Kidney epithelial cell (primary cell): ENCODE data around the gene NPC2. TPM values are rescaled to one million over a fixed set of nuclear protein-coding genes. Genes with fewer than 3 reads are reported as not detected.
A peak's percentile ranks its signal among the peaks of the same experiment; 100 is the strongest.

Experiments used
- DNase-seq: peaks from one replicate; pipeline ENCODE4 v3.0.0-alpha.2; 2010; ENCODE audit warnings: low read depth
- H3K27me3 ChIP-seq: 2 replicates; pipeline ENCODE4 v1.6.0; 2011; ENCODE audit warnings: low read length; ENCODE audit not compliant: control insufficient read depth, insufficient read depth
- H3K36me3 ChIP-seq: 2 replicates; pipeline ENCODE4 v1.5.1; 2011; ENCODE audit warnings: low read length; ENCODE audit not compliant: control insufficient read depth, insufficient read depth
- H3K4me3 ChIP-seq: 2 replicates; pipeline ENCODE4 v1.5.1; 2011; ENCODE audit warnings: low read depth, mild to moderate bottlenecking, control low read depth, low read length
- total RNA-seq: library from RNA; depleted of rRNA; stranded (reverse); fragments of >200 nt; gene quantifications from 2 replicates; pipeline ENCODE4 v1.2.3, GENCODE V29; 2015
- TF ChIP-seq, protein P1 (sequence below): IDR thresholded peaks from 2 replicates; pipeline ENCODE4 v1.5.1; 2011; ENCODE audit warnings: mild to moderate bottlenecking, moderate library complexity, low read length, control low read depth, inconsistent platforms; ENCODE audit not compliant: insufficient read depth, poor library complexity, severe bottlenecking

The NPC2 gene
- total RNA-seq, 1 donor from 2014 or later, result 415 TPM

DNA sequence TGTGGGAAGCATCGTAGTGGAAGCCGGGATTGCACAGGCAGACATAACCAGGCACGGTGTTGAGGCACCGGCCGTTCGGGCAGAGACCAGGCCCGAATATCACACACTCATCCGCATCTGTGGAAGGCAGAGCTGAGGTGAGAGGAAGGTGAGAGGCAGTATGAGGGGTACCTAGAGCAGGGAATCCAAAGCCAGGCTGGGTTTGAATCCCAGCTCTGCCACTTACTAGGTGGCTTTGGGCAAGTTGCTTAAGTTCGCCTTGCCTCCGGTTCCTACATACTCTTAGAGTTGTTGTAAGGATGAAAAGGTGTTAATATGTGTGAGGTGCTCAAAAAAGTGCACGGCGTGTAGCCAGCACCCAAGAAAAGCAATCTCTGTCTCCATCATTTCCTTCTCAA is 10.8 kb upstream of the NPC2 start:
- no peak for DNase-seq
- Histone ChIP-seq H3K36me3 (no peaks in the 10 kb centered on the region), H3K4me3 (no peak overlapping the region), H3K27me3 (no peaks in the 10 kb centered on the region)
- TF ChIP-seq, protein P1, sequence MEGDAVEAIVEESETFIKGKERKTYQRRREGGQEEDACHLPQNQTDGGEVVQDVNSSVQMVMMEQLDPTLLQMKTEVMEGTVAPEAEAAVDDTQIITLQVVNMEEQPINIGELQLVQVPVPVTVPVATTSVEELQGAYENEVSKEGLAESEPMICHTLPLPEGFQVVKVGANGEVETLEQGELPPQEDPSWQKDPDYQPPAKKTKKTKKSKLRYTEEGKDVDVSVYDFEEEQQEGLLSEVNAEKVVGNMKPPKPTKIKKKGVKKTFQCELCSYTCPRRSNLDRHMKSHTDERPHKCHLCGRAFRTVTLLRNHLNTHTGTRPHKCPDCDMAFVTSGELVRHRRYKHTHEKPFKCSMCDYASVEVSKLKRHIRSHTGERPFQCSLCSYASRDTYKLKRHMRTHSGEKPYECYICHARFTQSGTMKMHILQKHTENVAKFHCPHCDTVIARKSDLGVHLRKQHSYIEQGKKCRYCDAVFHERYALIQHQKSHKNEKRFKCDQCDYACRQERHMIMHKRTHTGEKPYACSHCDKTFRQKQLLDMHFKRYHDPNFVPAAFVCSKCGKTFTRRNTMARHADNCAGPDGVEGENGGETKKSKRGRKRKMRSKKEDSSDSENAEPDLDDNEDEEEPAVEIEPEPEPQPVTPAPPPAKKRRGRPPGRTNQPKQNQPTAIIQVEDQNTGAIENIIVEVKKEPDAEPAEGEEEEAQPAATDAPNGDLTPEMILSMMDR, result no peak

- Histone ChIP-seq H3K36me3 (no peaks in the 10 kb centered on the region), H3K27me3 (no peaks in the 10 kb centered on the region), H3K4me3 (no peak overlapping the region)
- TF ChIP-seq, protein P1, result no peak
- DNase-seq, result no peak
Observed at GRCh38 chr14:74503291-74503937, 10.3 kb upstream of the NPC2 start.

GRCh38 chr14:74502236-74503019 is 9.3 kb upstream of the NPC2 start:
- no peaks in the 10 kb centered on the region for H3K27me3 ChIP-seq
- TF ChIP-seq, protein P1, result peak; percentile 73
- H3K4me3 ChIP-seq, result no peak overlapping the region
- no peak for DNase-seq
- H3K36me3 ChIP-seq, result no peaks in the 10 kb centered on the region

DNA sequence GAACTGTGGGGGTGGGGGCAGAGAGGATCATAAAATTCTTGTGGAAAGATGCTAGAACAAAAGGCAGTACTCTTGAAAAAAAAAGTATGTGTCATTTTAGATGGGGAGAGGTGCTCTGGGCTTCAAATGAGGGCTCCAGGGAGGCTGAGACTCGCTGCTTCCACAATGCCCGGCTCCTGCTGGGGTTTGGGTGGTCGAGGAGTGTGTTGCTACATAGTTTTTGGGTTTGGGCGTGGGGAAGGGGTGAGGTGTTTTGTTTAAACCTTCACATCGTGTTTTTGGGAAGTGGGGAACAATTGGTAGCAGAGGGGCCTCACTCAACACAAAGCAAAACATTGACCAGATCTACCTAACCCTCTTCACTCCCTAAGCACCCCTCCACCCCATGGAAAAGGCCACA is 8.6 kb upstream of the NPC2 start:
- TF ChIP-seq, protein P1, result no peak
- Histone ChIP-seq H3K27me3 (no peaks in the 10 kb centered on the region), H3K36me3 (no peaks in the 10 kb centered on the region), H3K4me3 (no peak overlapping the region)
- DNase-seq, result no peak

- Histone ChIP-seq H3K27me3 (no peaks in the 10 kb centered on the region), H3K4me3 (no peak overlapping the region), H3K36me3 (no peaks in the 10 kb centered on the region)
- DNase-seq, result no peak
- TF ChIP-seq, protein P1, result peak; percentile 82
Observed at GRCh38 chr14:74501135-74501614, 8.1 kb upstream of the NPC2 start.
